Measurements from ENCODE around the gene SLC26A1.

DNA sequence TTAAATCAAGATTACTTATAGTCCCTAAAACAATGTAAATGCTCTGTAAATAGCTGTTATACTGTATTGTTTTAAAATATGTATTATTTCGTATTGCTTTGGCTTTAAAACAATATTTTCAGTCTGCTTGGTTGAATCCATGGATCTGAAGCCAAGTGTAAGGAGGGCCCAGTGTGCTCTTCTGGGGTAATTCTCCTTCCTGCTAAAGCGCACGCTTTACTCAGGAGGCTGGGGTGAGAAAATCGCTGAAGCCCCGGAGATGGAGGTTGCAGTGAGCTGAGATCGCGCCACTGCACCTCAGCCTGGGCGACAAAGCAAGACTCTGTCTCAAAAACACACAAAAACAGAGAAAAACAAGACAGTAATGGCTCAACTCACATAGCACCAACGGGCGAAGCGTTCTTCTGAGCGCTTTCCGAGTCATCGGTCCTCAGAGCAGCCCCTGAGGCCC, 6.8 kb downstream of the SLC26A1 start:
- TF ChIP-seq, protein P1, sequence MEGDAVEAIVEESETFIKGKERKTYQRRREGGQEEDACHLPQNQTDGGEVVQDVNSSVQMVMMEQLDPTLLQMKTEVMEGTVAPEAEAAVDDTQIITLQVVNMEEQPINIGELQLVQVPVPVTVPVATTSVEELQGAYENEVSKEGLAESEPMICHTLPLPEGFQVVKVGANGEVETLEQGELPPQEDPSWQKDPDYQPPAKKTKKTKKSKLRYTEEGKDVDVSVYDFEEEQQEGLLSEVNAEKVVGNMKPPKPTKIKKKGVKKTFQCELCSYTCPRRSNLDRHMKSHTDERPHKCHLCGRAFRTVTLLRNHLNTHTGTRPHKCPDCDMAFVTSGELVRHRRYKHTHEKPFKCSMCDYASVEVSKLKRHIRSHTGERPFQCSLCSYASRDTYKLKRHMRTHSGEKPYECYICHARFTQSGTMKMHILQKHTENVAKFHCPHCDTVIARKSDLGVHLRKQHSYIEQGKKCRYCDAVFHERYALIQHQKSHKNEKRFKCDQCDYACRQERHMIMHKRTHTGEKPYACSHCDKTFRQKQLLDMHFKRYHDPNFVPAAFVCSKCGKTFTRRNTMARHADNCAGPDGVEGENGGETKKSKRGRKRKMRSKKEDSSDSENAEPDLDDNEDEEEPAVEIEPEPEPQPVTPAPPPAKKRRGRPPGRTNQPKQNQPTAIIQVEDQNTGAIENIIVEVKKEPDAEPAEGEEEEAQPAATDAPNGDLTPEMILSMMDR (IDR thresholded peaks at IDR 0.05): no peak
- TF ChIP-seq, protein P2, sequence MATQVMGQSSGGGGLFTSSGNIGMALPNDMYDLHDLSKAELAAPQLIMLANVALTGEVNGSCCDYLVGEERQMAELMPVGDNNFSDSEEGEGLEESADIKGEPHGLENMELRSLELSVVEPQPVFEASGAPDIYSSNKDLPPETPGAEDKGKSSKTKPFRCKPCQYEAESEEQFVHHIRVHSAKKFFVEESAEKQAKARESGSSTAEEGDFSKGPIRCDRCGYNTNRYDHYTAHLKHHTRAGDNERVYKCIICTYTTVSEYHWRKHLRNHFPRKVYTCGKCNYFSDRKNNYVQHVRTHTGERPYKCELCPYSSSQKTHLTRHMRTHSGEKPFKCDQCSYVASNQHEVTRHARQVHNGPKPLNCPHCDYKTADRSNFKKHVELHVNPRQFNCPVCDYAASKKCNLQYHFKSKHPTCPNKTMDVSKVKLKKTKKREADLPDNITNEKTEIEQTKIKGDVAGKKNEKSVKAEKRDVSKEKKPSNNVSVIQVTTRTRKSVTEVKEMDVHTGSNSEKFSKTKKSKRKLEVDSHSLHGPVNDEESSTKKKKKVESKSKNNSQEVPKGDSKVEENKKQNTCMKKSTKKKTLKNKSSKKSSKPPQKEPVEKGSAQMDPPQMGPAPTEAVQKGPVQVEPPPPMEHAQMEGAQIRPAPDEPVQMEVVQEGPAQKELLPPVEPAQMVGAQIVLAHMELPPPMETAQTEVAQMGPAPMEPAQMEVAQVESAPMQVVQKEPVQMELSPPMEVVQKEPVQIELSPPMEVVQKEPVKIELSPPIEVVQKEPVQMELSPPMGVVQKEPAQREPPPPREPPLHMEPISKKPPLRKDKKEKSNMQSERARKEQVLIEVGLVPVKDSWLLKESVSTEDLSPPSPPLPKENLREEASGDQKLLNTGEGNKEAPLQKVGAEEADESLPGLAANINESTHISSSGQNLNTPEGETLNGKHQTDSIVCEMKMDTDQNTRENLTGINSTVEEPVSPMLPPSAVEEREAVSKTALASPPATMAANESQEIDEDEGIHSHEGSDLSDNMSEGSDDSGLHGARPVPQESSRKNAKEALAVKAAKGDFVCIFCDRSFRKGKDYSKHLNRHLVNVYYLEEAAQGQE (IDR thresholded peaks at IDR 0.05; ENCODE audit: insufficient read depth in 1 of 2, low read depth in 2 of 2, low read length in 1 of 2): no peak
- TF ChIP-seq POLR2AphosphoS5 (IDR thresholded peaks at IDR 0.05; ENCODE audit: low read depth, low read length): no peak
- TF ChIP-seq TCF7L2 (IDR thresholded peaks at IDR 0.05; ENCODE audit: low read depth, low read length): no peak

Measured in Panc1 (cell line).